CD14-positive monocyte (primary cell): Measurements from ENCODE around the gene ZNF407. TPM values are rescaled to one million over a fixed set of nuclear protein-coding genes. Genes with fewer than 3 reads are reported as not detected.

Experiments used
- DNase-seq, 3 donors: peaks; one replicate each; pipeline ENCODE4 v3.0.0-alpha.2; 2011 to 2022
- H2AFZ ChIP-seq: 2 replicates; pipeline ENCODE4 v1.6.0; 2012; ENCODE audit warnings: mild to moderate bottlenecking, low read depth, low read length, inconsistent platforms; ENCODE audit not compliant: insufficient read depth, poor library complexity, severe bottlenecking
- H3K27ac ChIP-seq, 2 donors: 1 replicate in 1 of 2; 2 replicates in 1 of 2; pipeline ENCODE4 v1.5.1; 2012 to 2013; ENCODE audit warnings: low read length in 2 of 2, control low read depth in 1 of 2, inconsistent platforms in 1 of 2, low read depth in 1 of 2, mild to moderate bottlenecking in 1 of 2
- H3K27me3 ChIP-seq, 2 donors: one replicate each; pipeline versions ENCODE4 v1.6.0 to v1.6.1; 2011 to 2013; ENCODE audit warnings: low read length in 2 of 2; ENCODE audit not compliant: control insufficient read depth in 2 of 2, insufficient read depth in 2 of 2
- H3K36me3 ChIP-seq, 2 donors: replicated peaks in 1 of 2; 1 replicate in 1 of 2; 2 replicates in 1 of 2; pipeline versions ENCODE4 v1.5.1 to v1.6.1; 2012 to 2013; ENCODE audit warnings: low read length in 2 of 2, control low read depth in 1 of 2, inconsistent platforms in 1 of 2, mild to moderate bottlenecking in 1 of 2; ENCODE audit not compliant: insufficient read depth in 2 of 2, control insufficient read depth in 1 of 2
- H3K4me1 ChIP-seq, 2 donors: 1 replicate in 1 of 2; 2 replicates in 1 of 2; pipeline versions ENCODE4 v1.5.1 to v1.6.1; 2012 to 2013; ENCODE audit warnings: low read length in 2 of 2, control low read depth in 1 of 2, inconsistent platforms in 1 of 2, mild to moderate bottlenecking in 1 of 2, moderate library complexity in 1 of 2; ENCODE audit not compliant: insufficient read depth in 2 of 2, control insufficient read depth in 1 of 2
- H3K4me2 ChIP-seq: replicated peaks from 2 replicates; pipeline ENCODE3; 2012; ENCODE audit warnings: low read length, moderate library complexity, mild to moderate bottlenecking; ENCODE audit not compliant: poor library complexity, severe bottlenecking; ENCODE audit errors: extremely low read depth
- H3K4me3 ChIP-seq, 3 experiments: fragments of 200-600 bp in 1 of 3; sonication (generic) in 1 of 3; replicated peaks in 1 of 3; 1 replicate in 2 of 3; 2 replicates in 1 of 3; pipeline ENCODE4 v1.5.1; 2011 to 2013; ENCODE audit warnings: low read length in 3 of 3, mild to moderate bottlenecking in 3 of 3, control low read depth in 2 of 3, low read depth in 2 of 3, inconsistent platforms in 1 of 3, moderate library complexity in 1 of 3
- H3K79me2 ChIP-seq: 2 replicates; pipeline ENCODE4 v1.6.0; 2012; ENCODE audit warnings: mild to moderate bottlenecking, control low read depth, inconsistent platforms, low read length, moderate library complexity; ENCODE audit not compliant: insufficient read depth
- H3K9ac ChIP-seq: 2 replicates; pipeline ENCODE4 v1.6.0; 2017; ENCODE audit warnings: low read length, mild to moderate bottlenecking; ENCODE audit not compliant: insufficient read depth, poor library complexity, severe bottlenecking
- H3K9me3 ChIP-seq, 2 donors: replicated peaks in 1 of 2; 1 replicate in 1 of 2; 2 replicates in 1 of 2; pipeline versions ENCODE4 v1.5.1 to v1.6.1; 2012 to 2013; ENCODE audit warnings: low read length in 2 of 2, control low read depth in 1 of 2; ENCODE audit not compliant: control insufficient read depth in 1 of 2, insufficient read depth in 1 of 2
- H4K20me1 ChIP-seq: 2 replicates; pipeline ENCODE4 v1.6.0; 2012; ENCODE audit warnings: mild to moderate bottlenecking, low read length, control low read depth, moderate library complexity; ENCODE audit not compliant: insufficient read depth
- H3K27ac Mint-ChIP-seq, 7 donors: one replicate each; pipeline ENCODE4 v1.8.0; 2020; ENCODE audit warnings: mild to moderate bottlenecking in 7 of 7, mixed read lengths in 7 of 7, moderate library complexity in 6 of 7, inconsistent platforms in 2 of 7
- H3K27me3 Mint-ChIP-seq, 3 donors: one replicate each; pipeline ENCODE4 v1.8.0; 2021 to 2022; ENCODE audit warnings: low read depth in 3 of 3, mild to moderate bottlenecking in 3 of 3, mixed read lengths in 3 of 3, moderate library complexity in 3 of 3, inconsistent platforms in 1 of 3
- H3K36me3 Mint-ChIP-seq, 2 donors: one replicate each; pipeline ENCODE4 v1.8.0; 2020; ENCODE audit warnings: mixed read lengths in 2 of 2, inconsistent platforms in 1 of 2, mild to moderate bottlenecking in 1 of 2
- H3K4me1 Mint-ChIP-seq: one replicate; pipeline ENCODE4 v1.8.0; 2020; ENCODE audit warnings: mild to moderate bottlenecking, mixed read lengths
- H3K4me3 Mint-ChIP-seq, 2 donors: one replicate each; pipeline ENCODE4 v1.8.0; 2020; ENCODE audit warnings: mild to moderate bottlenecking in 2 of 2, mixed read lengths in 2 of 2, moderate library complexity in 1 of 2
- H3K9me3 Mint-ChIP-seq, 7 donors: one replicate each; pipeline ENCODE4 v1.8.0; 2020 to 2022; ENCODE audit warnings: mixed read lengths in 7 of 7, mild to moderate bottlenecking in 6 of 7, moderate library complexity in 6 of 7, inconsistent platforms in 2 of 7
- WGBS: methylation state at CpG from one replicate; pipeline ENCODE4 v1.1.5; 2013; ENCODE audit warnings: missing lambda C conversion rate; ENCODE audit not compliant: insufficient coverage; 5-methylcytosine and 5-hydroxymethylcytosine counted together
- intact Hi-C, 2 donors: fragments of 100-400 bp; cut with micrococcal nuclease; formaldehyde crosslinking; loops; one replicate each; pipeline versions ENCODE4 v1.15.0 to v1.15.1; 2023
- polyA plus RNA-seq, 3 donors: library from polyadenylated mRNA; depleted of rRNA in 1 of 3; unstranded in 2 of 3; stranded (reverse) in 1 of 3; fragments of 300-500 nt in 2 of 3; fragments of >200 nt in 1 of 3; fragmentation: Illumina TruSeq in 2 of 3; gene quantifications; 1 replicate in 2 of 3; 2 replicates in 1 of 3; pipeline ENCODE4 v1.2.3, GENCODE V29; 2012 to 2021
- TF ChIP-seq, protein P1 (sequence below): fragments of 200-600 bp; IDR thresholded peaks from one replicate; pipeline ENCODE4 v1.8.0; 2022; ENCODE audit warnings: antibody characterized with exemption, mild to moderate bottlenecking

The ZNF407 gene
- polyA plus RNA-seq, 3 donors, result 1.3 to 3.6 (median 1.6) TPM

DNA sequence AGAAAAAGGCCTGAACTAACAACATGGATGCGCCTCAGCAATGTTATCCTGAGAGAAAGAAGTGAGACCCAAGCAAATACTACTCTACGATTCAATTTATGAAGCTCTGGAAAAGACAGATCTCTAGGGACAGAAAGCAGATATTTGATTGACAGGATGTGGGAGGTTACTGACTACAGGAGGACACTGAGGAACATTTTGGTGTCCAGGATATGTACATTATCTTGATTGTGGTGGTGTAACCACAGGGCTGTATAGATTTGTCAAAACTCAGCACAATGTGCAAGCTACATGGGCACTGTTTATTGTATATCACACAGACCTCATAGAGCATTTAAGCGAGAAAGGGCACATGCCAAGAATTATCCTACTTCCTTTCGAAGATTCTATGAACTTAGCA, 391.5 kb downstream of the ZNF407 start:
- Histone ChIP-seq H3K9ac (no peak overlapping the region), H3K27me3 (no peaks in the 10 kb centered on the region), H3K27ac (peak overlapping the region; percentile 50 to 89), H3K36me3 (no peaks in the 10 kb centered on the region), H4K20me1 (no peaks in the 10 kb centered on the region), H3K4me1 (peaks cover 43 to 49% of the 10 kb centered on the region in 2 donors), H3K4me2 (no peak overlapping the region), H3K4me3 (no peak overlapping the region), H3K9me3 (no peaks in the 10 kb centered on the region), H2AFZ (no peak overlapping the region), H3K79me2 (no peaks in the 10 kb centered on the region)
- 100% methylated on average over 1 of the region's 4 CpGs for WGBS
- Mint-ChIP-seq H3K9me3 (peaks cover 0 to 3% (median 0%) of the 10 kb centered on the region in 7 donors), H3K27ac (peak overlapping the region; percentile 82 to 97 (median 88)), H3K4me3 (no peak overlapping the region), H3K27me3 (peaks cover 0 to 1% (median 0%) of the 10 kb centered on the region in 3 donors), H3K4me1 (peaks cover 46% of the 10 kb centered on the region), H3K36me3 (peaks cover 5 to 11% of the 10 kb centered on the region in 2 donors)
- no peak for DNase-seq
- intact Hi-C loops, result no loop called here
- TF ChIP-seq, protein P1, sequence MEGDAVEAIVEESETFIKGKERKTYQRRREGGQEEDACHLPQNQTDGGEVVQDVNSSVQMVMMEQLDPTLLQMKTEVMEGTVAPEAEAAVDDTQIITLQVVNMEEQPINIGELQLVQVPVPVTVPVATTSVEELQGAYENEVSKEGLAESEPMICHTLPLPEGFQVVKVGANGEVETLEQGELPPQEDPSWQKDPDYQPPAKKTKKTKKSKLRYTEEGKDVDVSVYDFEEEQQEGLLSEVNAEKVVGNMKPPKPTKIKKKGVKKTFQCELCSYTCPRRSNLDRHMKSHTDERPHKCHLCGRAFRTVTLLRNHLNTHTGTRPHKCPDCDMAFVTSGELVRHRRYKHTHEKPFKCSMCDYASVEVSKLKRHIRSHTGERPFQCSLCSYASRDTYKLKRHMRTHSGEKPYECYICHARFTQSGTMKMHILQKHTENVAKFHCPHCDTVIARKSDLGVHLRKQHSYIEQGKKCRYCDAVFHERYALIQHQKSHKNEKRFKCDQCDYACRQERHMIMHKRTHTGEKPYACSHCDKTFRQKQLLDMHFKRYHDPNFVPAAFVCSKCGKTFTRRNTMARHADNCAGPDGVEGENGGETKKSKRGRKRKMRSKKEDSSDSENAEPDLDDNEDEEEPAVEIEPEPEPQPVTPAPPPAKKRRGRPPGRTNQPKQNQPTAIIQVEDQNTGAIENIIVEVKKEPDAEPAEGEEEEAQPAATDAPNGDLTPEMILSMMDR, result no peak

DNA sequence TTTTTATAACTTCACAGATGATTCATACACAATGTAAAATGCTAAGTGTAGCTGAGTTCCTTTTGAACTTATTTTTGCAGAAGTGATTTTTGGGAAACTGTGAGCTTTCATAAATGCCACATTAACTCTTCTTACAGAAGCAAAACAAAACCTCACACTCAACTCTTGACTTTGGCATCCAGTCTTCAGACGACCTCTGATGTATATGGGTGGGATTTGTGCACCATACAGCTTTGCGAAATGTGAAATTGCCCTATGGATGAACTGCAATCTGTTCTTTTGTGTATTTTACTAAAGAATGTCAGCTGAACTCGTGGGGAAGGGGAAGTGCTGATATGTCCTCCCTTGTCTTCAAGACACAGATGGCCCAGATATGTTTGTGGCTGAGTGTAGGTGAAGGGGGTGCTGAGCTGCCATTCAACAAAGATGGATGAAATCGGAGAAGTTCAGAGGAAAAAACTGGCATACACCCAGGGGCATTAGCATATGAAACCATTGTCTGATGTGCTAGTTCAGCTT, 393.0 kb downstream of the ZNF407 start:
- Histone ChIP-seq H3K9ac (peak overlapping the region; percentile 47), H3K27me3 (no peaks in the 10 kb centered on the region), H4K20me1 (no peaks in the 10 kb centered on the region), H3K27ac (peak overlapping the region; percentile 43 to 89), H3K36me3 (no peaks in the 10 kb centered on the region), H3K4me1 (peaks cover 57 to 62% of the 10 kb centered on the region in 2 donors), H2AFZ (peak overlapping the region; percentile 4), H3K4me3 (peak overlapping the region; percentile 4 to 44 (median 23)), H3K9me3 (no peaks in the 10 kb centered on the region), H3K4me2 (peak overlapping the region; percentile 47), H3K79me2 (no peaks in the 10 kb centered on the region)
- Mint-ChIP-seq H3K36me3 (peaks cover 5 to 11% of the 10 kb centered on the region in 2 donors), H3K4me3 (peak overlapping the region; percentile 31 to 73), H3K9me3 (peaks cover 0 to 3% (median 0%) of the 10 kb centered on the region in 7 donors), H3K27me3 (peaks cover 0 to 1% (median 0%) of the 10 kb centered on the region in 3 donors), H3K27ac (peak overlapping the region; percentile 88 to 99 (median 95)), H3K4me1 (peaks cover 59% of the 10 kb centered on the region)
- intact Hi-C loops, result loop anchor here (2.0 to 10.0 kb wide), 2 partner anchors 80 to 84 kb away; no protein-coding TSS in a partner anchor
- 20% methylated on average over 2 of the region's 4 CpGs for WGBS
- TF ChIP-seq, protein P1, result no peak
- DNase-seq, result peak; percentile 61 to 81 (median 77)
